Stimulated activated CD8-positive, alpha-beta memory T cell treated with anti-CD3 and anti-CD28 coated beads, Interleukin-7, amount 100 ng/mL, for 48 hours (primary cell): ENCODE data around the gene DOCK1.

Experiments
- DNase-seq, 2 donors: peaks; one replicate each; pipeline ENCODE4 v3.0.0-alpha.2; 2020; ENCODE audit warnings: low read depth in 1 of 2; ENCODE audit errors: extremely low read depth in 1 of 2

DOCK1 gene

DNA sequence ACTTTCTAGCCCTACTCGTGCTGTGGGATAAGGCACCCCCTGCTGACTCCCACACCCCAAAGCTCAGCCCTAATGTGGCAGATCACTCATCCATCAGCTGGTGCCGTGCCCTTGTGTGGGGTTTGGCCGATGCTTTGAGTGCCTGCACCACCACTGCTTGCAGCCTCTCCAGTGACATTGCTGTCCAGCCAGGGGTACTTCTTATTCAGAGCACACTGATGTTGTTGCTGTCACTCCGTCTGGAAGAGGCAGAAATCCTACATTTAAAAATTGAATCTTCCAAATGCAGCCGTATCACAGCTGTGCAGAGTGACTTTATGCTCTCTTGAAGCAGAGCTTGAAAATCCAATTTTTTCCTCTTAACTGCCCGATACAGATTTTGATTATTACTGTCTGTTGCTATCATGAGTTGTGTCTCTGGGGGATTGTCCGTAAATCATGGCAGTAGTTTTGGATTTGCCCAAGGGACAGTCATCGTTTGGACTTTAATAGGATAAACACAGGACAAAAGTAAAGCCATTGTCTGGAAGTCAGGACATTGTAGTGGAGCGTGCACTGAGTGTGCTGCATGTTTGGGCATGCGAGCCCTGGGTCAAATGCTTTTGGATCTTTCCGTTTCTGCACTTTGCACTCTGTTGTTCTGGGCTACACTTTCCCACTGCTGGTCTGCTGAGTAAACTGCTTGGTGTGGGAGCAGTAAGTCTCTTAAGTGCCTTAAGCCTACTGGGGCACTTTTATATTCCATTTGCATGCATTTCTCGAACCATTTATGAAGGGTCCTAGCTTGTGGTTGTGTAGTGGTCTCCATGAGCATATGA, 128.2 kb downstream of the DOCK1 start:
- no peak for DNase-seq

DNA sequence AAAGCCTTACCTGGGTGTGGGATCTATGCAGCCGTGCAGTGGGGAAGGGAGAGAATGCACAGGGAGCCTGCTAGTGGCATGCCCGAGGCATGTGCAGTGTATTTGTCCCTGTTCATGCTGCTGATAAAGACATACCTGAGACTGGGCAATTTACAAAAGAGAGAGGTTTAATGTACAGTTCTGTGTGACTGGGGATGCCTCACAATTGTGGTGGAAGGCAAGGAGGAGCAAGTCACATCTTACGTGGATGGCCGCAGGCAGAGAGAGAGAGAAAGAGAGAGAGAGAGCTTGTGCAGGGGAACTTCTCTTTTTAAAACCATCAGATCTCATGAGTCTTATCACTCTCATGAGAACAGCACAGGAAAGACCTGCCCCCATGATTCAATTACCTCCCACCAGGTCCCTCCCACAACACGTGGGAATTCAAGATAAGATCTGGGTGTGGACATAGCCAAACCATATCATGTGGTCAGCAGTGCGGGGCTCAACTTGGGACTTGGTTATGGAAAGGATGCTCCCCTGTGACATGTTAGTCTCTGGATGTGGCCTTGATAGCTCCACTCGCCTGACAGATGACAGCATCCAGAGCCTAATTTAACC, 128.9 kb downstream of the DOCK1 start:
- DNase-seq, result no peak

GRCh38 chr10:127034790-127035189, 129.6 kb downstream of the DOCK1 start:
- no peak for DNase-seq

DNA sequence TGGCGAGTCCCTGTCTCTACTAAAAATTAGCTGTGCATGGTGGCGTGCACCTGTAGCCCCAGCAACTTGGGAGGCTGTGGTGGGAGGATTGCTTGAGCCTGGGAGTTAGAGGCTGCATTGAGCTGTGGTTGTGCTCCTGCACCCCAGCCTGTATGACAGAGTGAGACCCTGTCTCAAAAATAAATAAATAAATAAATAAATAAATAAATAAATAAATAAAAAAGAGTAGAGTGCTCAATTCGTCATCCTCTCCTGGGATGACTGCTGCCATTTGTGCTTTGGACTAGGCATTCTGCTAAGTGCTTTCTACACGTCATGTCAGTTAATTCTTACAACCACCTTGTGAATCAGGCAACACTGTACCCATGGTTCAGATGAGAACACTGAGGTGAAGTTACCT, 130.6 kb downstream of the DOCK1 start:
- no peak for DNase-seq

DNA sequence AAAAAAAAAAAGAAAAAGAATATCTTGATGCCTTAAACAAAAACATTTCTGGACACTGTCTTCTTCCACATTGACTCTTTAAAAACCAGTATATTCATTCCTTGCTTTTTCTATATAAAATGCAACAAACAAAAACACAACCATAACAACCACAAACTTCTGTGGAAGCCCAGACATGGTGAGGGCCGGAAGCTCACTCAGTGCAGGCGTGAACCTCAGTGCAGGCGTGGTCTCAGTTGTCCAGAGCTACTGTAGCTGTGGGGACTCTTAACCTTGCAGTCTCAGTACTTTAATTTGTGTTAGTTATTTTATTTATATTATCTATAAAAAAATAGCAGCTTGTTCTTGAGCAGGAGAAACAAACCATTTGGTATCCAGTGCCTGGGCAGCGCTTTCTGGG, 131.8 kb downstream of the DOCK1 start:
- DNase-seq, result no peak

DNA sequence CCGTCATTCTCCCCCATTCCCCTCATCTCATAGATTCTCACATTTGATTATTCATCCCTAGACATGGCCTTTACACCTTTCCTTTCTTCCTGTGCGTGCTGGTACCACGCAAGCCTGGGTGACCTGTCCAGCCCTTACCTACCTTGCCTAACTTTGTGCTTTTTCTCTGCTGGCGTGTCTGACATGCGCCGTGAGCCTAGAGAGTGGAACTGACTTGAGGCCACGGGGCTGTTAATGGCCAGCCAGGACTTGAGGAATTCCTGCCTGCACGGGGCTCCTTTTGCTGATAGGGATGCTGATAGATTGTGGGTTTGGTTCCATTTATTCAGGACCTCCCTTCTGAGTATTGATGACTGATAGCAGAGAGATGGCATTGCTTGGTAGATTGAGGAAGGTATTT, 134.2 kb downstream of the DOCK1 start:
- no peak for DNase-seq

- no peak for DNase-seq
These were observed 135.5 kb downstream of the DOCK1 start for GRCh38 chr10:127040756-127041155.

- no peak for DNase-seq
These were observed 136.3 kb downstream of the DOCK1 start for GRCh38 chr10:127041552-127041951.

DNA sequence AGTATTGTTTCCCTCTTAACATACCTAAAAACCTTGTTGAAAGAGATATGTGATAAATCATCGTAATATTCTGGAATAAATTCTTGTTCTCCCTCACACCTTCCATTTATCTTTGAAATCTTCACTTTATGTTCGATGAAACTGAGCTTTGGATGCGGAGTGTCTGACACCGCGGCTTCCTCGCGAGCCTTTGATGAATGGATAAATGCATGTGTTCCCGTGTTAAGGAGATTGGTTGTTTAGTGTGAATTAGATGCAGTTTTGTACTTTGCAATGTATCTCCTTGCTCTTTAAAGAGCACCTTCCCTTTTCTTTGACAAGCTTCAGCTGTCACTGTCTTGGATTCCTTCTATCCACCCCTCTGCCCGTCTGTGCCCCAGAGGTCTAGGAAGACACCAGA, 138.1 kb downstream of the DOCK1 start:
- no peak for DNase-seq

DNA sequence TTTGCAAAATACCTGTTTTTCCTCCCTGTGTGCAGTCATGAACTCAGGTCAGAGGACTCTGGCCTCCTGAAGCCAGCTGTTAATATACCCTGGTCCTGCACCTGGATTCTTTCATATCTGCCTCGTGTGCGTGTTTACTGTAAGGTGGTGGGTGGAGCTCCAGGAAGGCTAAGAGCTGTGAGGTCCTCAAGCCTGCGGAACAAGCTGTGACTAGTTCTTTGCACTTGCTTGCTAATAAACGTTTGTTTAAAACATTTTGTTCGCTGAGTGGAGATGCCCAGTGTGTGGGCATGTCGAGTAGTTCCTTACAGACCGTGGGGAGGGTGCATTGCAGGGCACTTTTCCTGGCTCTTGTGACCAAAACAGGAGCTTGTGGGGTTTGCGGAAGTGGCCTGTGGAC, 139.0 kb downstream of the DOCK1 start:
- DNase-seq, result no peak

DNA sequence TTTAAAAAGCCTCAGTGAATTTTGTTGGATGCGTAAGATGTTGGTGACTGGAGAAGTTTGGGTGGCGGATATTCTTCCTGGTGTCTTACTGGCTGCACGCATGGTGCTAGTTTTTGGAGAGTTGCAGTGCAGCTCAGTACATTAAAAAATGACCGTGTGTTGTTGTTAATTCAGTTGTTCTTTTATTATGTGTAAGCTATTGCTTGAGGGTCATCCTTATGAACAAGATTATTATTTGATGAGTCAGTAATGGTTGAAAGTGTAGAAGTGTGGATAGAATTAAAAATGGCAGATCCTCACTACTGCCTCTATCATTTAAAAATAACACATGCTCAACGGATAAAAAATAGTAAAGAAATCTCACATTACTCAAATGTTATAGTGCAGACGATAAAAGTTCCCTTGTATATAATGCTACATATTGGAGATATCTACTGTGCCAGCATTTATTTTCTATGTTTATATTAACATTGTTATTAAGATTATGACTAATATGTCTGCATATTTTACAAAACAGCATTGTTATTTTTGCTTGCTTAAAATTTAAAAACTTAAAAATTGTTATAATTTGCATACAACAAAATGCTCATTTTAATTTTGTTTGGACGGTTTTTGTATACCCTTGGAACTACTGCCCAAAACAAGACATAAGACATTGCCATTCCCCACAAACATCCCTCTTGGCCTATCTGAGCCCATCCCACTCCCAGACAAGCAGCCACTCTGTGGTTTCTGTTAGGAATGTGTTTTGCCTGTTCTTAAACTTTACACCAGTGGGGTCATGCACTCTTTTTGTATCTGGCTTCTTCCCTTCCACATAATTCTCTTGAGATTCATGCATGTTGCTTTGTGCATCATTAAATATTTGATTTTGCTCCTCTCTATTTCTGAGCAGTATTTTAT, 142.0 kb downstream of the DOCK1 start:
- no peak for DNase-seq

DNA sequence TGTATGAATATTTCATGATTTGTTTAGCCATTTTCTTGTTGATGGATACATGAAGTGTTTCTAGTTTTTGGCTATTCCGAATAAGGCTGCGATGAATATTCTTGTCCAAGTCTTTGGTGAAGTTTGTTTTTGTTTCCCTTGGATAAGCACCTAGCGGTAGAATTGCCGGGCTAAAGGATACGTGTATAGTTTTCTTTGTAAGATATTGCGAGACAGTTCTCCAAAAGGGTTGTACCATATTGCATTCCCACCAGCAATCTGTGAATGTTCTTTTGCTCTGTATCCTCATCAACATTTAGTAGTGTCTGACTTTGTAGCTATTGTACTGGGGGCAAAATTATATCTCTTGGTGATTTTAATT, 142.6 kb downstream of the DOCK1 start:
- no peak for DNase-seq

DNA sequence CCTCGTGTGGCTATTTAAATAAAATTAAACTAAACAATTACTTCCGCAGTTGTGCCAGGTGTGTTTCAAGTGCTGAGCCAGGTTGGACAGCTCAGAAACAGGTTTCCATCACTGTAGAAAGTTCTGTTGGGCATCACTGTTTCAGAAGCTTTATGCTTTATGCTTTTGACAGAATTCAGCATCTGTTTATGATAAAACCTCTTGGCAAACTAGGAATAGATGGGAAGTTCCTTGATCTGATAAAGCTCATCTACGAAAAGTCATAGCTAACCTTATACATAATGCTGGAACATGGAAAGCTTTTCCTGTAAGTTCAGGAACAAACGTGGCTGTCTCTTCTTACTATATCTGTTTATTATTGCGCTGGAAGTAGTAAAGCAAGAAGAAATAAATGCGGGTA, 143.4 kb downstream of the DOCK1 start:
- DNase-seq, result no peak

DNA sequence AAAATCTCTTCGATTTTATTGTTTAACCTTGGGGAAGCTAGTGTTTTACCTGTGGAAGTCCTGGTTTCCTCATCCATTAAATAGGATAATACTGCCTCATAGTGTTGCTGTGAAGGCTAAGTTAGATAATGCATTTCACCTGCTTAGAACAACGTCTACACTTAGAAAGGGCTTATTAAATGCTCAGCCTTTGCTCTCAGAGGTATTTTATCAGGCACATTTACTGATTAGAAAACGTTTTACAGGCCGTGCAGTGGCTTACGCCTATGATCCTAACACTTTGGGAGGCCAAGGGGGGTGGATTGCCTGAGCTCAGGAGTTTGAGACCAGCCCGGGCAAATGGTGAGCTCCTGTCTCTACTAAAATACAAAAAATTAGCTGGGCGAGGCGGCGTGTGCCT, 146.8 kb downstream of the DOCK1 start:
- no peak for DNase-seq

- DNase-seq, result no peak
These were observed 150.0 kb downstream of the DOCK1 start for GRCh38 chr10:127055263-127055662.

- no peak for DNase-seq
These were observed 154.1 kb downstream of the DOCK1 start for GRCh38 chr10:127059314-127059713.

- DNase-seq, result no peak
These were observed 158.5 kb downstream of the DOCK1 start for GRCh38 chr10:127063762-127064161.

DNA sequence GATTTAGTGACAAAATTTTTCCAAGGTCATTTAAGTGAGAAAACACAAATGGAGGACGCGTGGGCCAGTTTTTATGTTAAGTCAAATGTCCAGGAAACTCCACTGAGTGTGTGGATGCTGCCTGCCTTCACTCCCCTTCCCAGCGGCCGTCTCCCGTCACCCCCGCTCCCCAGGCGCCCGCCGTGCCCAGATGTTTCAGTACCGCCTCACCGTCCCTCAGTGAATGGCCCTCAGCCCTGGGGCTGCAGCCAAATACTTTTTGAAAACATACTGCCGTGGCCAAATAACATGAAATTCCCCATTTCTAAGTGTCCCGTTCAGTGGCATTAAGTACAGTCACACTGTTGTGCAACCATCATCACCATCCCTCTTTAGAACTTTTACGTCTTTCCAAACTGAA, 159.2 kb downstream of the DOCK1 start:
- DNase-seq, result no peak

- no peak for DNase-seq
These were observed 162.4 kb downstream of the DOCK1 start for GRCh38 chr10:127067542-127068194.

GRCh38 chr10:127068485-127068884, 163.3 kb downstream of the DOCK1 start:
- DNase-seq, result no peak

DNA sequence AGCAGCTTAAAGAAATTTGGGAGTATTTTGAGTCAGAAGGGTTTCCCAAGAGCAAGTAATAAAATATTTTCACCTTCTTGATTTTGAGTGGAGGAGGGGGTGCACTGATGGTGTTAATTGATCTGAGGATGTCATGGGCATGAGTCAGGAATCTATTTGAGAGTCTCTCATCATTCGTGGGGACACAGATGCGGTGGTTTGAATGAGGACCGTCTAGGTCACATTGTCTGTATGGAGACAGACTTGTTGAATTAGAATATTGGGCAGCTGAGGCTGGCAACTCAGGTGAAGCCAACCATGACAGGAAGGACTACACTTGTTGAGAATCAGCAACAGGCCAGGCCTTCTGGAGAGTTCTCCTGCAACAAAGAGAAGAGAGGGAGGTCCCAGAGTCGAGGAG, 164.2 kb downstream of the DOCK1 start:
- no peak for DNase-seq
